HG03097 (cell line): ENCODE results near the gene MYL4.
"Not testable (repeated sequence)": the region's sequence is repeated elsewhere in the genome, so short reads cannot be mapped to it uniquely, and the experiment has no call there.

Experiments
- ATAC-seq: cut with Tn5 transposase; IDR thresholded peaks from one replicate; pipeline ENCODE4 v1.9.1; 2021; ENCODE audit not compliant: unreplicated experiment, low FRiP score

MYL4 gene

DNA sequence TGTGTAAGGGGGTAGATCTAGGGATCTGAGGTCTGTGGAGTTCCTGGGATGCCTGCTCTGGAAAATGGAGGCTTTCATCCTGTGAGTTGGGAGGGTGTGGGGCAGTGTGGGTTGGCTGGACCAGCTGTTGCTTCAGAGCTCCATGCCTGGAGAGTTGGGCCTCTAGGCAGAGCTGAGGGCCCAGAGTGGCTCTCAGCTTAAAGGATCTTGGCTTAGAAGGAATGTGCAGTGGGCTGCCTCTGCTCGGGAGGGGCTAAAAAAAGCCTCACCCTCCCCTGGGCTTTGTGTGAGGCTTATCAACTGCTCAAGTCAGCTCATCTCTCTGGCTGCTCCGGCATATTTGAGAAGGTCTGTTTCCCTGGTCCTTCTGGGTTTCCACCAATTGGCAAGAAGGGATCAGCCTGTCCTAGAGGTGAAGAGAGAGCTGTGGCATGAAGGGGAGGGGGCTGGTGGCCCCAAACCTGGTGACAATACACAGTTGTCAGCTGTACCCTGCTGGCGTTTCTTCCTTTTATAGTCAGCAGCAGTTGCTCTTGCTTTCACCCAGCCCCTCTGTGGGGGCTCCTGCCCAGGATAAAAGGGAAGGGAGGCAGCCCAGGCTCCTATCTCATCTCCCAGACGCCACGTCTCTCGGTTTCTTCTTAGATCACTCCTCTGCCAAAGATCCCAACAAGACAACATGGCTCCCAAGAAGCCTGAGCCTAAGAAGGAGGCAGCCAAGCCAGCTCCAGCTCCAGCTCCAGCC is at the start of gene MYL4:
MYL4 (plus strand) TSS at position 605 of the 745 bp plus-strand sequence; CDS start at position 680, 75 bp downstream.
- ATAC-seq = no peak

DNA sequence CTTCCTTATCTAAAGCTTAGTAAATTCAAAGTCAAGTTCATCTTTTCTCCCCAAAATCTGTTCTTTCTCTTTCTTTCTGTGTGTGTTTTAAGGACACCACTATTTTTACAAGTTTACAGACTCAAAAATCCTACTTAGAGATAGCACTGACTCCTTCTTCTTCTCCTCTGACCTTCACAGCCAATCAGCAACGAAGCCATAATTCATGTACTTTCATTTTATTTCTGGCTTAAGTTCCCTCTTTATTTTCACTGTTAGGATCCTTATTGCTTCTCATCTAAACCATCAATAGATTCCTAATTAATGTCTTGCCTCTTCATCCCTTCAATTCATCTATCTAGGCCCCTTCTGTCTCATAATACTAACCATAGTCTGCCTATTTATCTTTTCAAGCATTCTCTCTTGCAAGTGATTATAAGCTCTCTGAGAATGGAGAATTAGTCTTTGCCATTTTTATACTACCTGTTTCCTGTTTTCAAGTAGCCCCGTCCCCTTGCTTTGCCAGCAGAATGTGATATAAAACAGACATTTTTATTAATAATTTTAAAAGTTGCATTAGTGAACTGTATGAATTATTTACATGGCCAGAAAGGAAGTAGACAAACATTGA is 47.0 kb upstream of the MYL4 start:
- ATAC-seq = no peak

- ATAC-seq = no peak
Measured at GRCh38 chr17:47164263-47164662, 44.9 kb upstream of the MYL4 start.

DNA sequence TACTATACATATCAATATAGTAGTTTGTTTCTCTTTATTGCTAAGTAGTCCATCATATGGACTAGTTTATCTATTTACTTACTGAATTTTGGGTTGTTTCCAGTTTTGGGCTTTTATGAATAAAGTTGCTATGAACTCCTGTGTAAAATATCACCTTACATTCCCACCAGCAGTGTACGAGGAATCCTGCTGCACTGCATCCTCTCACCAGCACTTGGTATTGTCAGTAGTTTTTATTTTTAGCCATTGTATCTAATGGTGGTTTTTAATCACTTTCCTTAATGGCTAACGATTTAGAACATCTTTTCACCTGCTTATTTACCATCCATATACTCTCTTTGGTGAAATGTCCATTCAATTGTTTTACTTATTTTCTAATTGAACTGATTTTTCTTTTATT is 44.0 kb upstream of the MYL4 start:
- ATAC-seq = no peak

GRCh38 chr17:47166854-47167253 is 42.3 kb upstream of the MYL4 start:
- ATAC-seq = not testable (repeated sequence)

DNA sequence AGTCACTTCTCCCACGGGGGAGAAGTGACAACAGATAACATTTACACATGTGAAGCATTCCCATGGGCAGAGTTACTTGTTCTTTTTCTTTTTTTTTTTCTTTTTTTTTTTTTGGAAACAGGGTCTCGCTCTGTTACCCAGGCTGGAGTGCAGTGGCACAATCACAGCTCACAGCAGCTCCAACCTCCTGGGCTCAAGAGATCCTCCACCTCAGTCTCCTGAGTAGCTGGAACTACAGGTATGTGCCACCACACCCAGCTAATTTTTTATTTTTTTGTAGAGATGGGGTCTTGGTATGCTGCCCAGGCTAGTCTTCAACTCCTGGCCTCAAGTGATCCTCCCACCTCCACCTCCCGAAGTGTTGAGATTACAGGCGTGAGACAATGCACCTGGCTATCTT is 40.3 kb upstream of the MYL4 start:
- ATAC-seq = not testable (repeated sequence)

- no peak for ATAC-seq
Measured at GRCh38 chr17:47170710-47171109, 38.4 kb upstream of the MYL4 start.

- no peak for ATAC-seq
Measured at GRCh38 chr17:47172696-47173565, 36.2 kb upstream of the MYL4 start.

- ATAC-seq = not testable (repeated sequence)
Measured at GRCh38 chr17:47174823-47175222, 34.3 kb upstream of the MYL4 start.

DNA sequence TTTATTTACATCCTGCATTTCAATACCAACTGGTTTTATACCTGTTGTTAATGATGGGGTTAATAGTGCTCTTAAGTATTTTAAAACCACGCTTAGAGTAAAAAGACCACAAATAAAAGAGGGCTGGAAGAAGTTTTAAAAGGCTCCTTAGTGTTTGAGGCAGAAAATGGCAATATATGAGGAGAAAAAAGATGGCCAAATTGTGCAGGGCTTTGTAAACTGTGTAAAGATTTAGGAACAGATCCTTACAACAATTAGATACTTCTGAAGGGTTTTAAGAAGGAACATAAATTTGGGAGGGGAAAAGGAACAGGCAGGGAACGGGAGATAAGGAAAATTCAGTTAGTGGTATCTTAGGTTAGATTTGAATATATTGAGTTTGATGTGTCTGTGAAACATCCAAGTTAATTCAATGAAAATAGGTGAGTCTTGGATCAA is 32.7 kb upstream of the MYL4 start:
- no peak for ATAC-seq

DNA sequence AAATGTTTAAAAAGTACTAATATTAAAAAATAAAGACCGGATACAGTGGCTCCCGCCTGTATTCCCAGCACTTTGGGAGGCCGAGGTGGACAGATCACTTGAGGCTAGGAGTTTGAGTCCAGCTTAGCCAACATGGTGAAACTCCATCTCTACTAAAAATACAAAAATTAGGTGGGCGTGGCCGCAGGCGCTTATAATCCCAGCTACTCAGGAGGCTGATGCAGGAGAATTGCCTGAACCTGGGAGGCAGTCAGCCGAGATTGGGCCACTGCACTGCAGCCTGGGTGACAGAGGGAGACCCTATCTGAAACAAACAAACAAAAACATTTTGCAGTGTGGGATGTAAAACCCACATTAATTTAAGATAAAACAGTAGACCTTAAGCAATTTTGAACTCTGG is 31.9 kb upstream of the MYL4 start:
- ATAC-seq = no peak

DNA sequence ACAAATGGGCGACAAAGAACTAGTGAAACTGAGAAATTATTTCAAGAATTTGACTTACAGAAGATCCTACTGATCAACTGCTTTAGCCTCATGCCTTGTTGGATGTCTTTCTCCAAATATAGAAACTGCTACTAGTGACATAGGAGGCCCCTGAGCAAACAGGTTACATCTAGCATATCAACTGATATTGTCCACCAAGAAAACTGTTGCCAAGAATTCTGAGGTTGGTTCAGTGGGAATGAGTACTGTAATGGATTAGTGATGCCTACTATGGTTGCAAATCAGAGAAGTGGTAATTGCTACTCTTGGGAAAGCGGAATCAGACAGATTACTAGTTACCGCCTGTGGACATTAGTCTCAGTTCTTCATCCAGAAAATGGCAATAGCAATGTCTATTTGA is 30.0 kb upstream of the MYL4 start:
- ATAC-seq = no peak

GRCh38 chr17:47180337-47180736 is 28.8 kb upstream of the MYL4 start:
- ATAC-seq = no peak

DNA sequence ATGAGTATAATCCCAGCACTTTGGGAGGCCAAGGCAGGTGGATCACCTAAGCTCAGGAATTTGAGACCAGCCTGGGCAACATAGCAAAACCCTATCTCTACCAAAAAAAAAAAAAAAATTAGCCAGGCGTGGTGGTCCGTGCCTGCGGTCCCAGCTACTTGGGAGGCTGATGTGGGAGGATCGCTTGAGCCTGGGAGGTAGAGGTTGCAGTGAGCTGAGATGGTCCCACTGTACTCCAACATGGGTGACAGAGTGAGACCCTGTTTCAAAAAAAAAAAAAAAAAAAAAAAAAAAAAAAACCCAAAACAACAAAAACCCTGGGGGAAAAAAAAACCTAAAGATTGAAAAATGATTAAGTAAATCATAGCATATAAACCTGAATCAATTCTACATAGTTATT is 28.2 kb upstream of the MYL4 start:
- ATAC-seq = not testable (repeated sequence)

DNA sequence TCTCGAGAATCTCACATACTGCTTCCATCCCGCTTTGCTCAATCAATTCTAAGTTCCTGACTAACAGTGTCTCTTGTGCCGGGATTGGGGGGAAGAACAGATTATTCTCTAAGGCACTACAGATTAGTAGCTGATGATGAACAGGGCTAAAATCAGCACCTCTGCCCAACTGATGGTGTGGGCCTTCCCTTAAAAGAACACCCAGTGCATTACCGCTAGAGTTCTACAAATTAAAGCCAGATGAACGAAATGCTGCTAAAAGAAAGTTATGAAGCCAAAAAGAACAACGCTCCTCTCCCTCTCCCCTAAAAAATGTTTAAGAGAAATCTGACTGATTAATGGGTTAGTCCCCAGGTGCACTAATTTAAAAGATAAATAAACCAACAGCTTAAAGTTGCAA is 24.5 kb upstream of the MYL4 start:
- no peak for ATAC-seq

- ATAC-seq = no peak
Measured at GRCh38 chr17:47188271-47188875, 20.8 kb upstream of the MYL4 start.

DNA sequence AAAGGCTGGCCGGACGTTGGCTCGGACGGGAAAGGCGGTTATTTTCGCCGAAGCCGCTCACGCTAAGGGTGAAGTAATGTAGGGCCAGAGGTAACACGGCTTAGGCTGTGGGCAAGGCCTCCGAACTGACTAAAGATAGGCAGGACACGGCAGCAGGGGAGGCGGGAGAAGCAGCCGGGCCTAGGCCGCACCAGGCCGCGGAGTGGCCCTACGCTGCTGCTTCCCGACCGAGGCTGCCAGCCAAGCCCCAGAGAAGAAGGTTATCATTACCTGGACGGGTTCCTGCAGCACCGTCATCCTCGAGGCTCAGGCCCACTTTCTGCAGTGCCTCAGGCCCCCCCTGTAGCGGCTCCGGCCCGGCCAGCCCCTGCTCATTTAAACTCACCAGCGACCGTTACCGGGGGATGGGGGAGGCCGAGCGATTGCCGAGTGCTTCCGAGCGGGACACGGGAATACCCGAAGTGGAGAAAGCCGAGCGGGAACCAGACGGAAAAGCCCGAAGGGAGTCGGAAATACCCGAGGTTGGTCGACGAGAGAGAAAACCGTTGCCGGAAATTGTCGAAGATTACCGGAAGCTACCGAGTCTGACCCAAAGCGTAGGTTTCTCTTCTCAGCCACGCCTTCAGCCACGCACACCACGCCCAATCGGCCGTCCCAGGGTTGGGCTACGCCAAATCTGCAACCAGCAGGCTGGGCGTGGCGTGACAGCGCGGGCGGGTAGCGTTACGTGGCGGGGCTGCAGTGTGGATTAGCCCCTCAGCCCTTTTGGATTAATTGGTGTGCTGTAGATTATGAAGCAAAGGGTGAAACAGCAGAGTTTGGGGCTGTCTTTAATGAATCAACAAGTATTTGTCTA is 20.0 kb upstream of the MYL4 start, which contains the start of gene CDC27:
CDC27 (minus strand) TSS at position 420 of the 856 bp plus-strand sequence; CDS start at position 297, 123 bp downstream.
- ATAC-seq = peak; percentile 84

GRCh38 chr17:47189732-47190237 is 19.4 kb upstream of the MYL4 start:
- ATAC-seq = no peak

DNA sequence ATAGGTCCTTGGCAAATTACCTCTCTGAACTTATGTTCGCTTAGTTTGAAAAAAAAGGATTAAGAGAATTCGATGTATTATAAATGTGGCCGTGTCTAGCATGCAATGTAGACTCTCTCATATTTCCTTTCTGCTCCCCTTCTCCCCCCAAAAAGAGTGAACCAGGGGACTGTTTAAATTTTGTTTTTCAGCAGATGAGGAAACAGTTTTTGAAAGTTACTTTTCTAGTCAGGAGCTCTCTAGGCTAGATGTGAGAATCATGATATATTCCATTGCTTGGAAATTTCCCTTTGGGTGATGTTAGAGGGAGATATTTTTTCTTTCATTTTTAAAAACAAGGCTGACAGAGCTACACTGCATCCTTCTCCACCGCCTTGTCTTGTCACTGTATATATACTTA is 18.9 kb upstream of the MYL4 start:
- ATAC-seq = no peak

GRCh38 chr17:47190770-47191169 is 18.4 kb upstream of the MYL4 start:
- no peak for ATAC-seq
